Bronchial epithelial cell (primary cell): ENCODE results near the gene DNAJC6. TPM values are rescaled to one million over a fixed set of nuclear protein-coding genes. Genes with fewer than 3 reads are reported as not detected.
"Not testable (repeated sequence)": the region's sequence is repeated elsewhere in the genome, so short reads cannot be mapped to it uniquely, and the experiment has no call there.

Experiments
- DNase-seq: peaks from one replicate; pipeline ENCODE4 v3.0.0-alpha.2; 2010; ENCODE audit warnings: low read depth
- FAIRE-seq: peaks from 2 replicates; lab custom pipeline; 2011; peaks lifted over from hg19 to GRCh38; lab: Jason Lieb, UNC
- H3K27me3 ChIP-seq: 2 replicates; pipeline ENCODE4 v1.5.1; 2011; ENCODE audit warnings: low read length; ENCODE audit not compliant: control insufficient read depth, insufficient read depth
- H3K36me3 ChIP-seq: 2 replicates; pipeline ENCODE4 v1.5.1; 2011; ENCODE audit warnings: low read length; ENCODE audit not compliant: control insufficient read depth, insufficient read depth
- H3K4me3 ChIP-seq: 2 replicates; pipeline ENCODE4 v1.5.1; 2011; ENCODE audit warnings: mild to moderate bottlenecking, low read depth, low read length, control low read depth
- total RNA-seq: library from RNA; depleted of rRNA; stranded (reverse); fragments of >200 nt; gene quantifications from 2 replicates; pipeline ENCODE4 v1.2.1, GENCODE V29; 2014
- TF ChIP-seq, protein P1 (sequence below): IDR thresholded peaks from 2 replicates; pipeline ENCODE4 v1.5.1; 2011; ENCODE audit warnings: mild to moderate bottlenecking, moderate library complexity, low read length, control low read depth, inconsistent platforms; ENCODE audit not compliant: insufficient read depth, severe bottlenecking

The DNAJC6 gene
- total RNA-seq, 1 donor from 2014 or later: 2.1 TPM

DNA sequence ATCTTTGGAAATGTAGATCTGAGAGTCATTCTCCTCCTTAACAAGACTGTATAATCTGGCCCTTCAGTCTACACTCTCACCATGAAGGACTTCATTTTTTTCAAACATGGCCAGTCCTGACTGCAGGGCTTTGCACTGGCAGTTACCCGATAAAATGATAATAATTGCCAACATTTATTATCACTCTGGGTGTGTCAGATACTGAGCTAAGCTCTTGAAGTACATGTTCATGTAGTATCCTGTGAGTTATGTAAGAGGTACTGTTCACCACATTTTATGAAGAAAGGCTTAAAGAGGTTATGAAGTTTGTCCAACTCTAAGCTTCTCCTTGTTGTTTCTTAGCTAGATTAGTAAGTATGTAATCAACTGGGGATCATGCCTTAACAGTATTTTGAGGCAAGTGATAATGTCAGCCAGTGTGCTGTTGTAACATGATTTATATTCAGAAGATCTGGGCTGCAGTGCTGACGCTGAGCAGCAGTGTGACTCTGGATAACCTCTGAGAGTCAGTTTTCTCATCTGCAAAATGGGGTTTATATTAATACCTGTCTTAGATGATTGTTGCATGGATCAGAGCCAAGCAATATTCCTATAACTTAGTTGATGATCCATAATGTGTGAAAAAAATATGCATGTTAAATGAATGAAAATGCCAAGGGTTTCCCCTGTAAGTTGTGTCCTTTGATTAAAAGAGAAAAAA, 69.1 kb downstream of the DNAJC6 start:
- DNase-seq: no peak
- FAIRE-seq: no peak
- no peaks in the 10 kb centered on the region for H3K27me3 ChIP-seq
- H3K4me3 ChIP-seq: no peak overlapping the region
- TF ChIP-seq, protein P1, sequence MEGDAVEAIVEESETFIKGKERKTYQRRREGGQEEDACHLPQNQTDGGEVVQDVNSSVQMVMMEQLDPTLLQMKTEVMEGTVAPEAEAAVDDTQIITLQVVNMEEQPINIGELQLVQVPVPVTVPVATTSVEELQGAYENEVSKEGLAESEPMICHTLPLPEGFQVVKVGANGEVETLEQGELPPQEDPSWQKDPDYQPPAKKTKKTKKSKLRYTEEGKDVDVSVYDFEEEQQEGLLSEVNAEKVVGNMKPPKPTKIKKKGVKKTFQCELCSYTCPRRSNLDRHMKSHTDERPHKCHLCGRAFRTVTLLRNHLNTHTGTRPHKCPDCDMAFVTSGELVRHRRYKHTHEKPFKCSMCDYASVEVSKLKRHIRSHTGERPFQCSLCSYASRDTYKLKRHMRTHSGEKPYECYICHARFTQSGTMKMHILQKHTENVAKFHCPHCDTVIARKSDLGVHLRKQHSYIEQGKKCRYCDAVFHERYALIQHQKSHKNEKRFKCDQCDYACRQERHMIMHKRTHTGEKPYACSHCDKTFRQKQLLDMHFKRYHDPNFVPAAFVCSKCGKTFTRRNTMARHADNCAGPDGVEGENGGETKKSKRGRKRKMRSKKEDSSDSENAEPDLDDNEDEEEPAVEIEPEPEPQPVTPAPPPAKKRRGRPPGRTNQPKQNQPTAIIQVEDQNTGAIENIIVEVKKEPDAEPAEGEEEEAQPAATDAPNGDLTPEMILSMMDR: no peak
- H3K36me3 ChIP-seq: no peaks in the 10 kb centered on the region

DNA sequence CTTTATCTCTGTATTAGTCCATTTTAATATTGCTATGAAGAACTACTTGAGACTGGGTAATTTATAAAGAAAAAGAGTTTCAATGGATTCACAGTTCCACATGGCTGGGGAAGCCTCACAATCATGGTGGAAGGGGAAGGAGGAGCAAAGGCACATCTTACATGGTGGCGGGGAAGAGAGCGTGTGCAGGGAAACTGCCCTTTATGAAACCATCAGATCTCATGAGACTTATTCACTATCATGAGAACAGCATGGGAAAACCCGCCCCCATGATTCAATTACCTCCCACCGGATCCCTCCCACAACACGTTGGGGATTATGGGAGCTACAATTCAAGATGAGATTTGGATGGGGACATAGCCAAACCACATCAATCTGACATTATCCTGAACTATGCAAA, 75.1 kb downstream of the DNAJC6 start:
- not testable (repeated sequence) for H3K36me3 ChIP-seq, H3K27me3 ChIP-seq, DNase-seq, FAIRE-seq, H3K4me3 ChIP-seq

DNA sequence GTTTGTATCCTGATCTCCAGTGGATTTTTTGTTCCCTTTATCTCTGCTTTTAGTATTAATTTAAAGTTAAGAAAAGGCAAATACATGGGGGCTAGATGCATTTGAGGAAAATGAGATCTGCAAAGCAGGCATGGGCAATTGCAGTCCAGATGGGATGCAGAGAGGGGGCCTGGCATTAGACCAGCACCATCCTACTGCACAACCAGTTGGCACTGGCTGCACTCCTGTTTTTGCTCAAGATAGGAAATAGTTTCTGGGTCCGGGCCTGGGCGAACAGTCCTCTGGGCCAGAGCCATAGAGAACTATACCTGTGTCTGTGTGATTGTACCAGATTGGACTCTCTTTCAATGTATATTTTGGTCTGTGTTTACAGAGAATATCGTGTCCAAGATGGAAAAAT, 77.1 kb downstream of the DNAJC6 start:
- Histone ChIP-seq H3K4me3 (no peak overlapping the region), H3K36me3 (no peaks in the 10 kb centered on the region), H3K27me3 (no peaks in the 10 kb centered on the region)
- TF ChIP-seq, protein P1: no peak
- FAIRE-seq: no peak
- DNase-seq: no peak

DNA sequence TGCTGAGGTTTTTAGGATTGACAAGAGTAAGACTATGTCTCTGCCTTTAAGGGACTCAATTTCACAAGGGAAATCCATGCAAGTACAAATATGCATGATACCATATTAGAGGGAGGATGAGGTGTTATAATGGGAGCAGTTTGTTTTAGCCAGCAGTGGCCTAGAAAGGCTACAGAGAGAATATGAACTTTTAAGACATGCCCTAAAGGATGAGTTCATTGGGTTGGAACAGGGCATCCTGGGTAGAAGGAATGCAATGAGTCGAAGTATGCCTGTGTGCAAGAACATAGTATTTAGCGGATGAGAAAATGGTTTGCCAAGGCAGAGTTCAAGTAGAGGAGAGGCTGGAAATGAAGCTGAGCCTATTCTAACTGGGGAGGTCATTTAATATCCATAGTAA, 78.5 kb downstream of the DNAJC6 start:
- no peaks in the 10 kb centered on the region for H3K36me3 ChIP-seq
- no peaks in the 10 kb centered on the region for H3K27me3 ChIP-seq
- TF ChIP-seq, protein P1: no peak
- no peak overlapping the region for H3K4me3 ChIP-seq
- DNase-seq: peak; percentile 7
- FAIRE-seq: no peak

DNA sequence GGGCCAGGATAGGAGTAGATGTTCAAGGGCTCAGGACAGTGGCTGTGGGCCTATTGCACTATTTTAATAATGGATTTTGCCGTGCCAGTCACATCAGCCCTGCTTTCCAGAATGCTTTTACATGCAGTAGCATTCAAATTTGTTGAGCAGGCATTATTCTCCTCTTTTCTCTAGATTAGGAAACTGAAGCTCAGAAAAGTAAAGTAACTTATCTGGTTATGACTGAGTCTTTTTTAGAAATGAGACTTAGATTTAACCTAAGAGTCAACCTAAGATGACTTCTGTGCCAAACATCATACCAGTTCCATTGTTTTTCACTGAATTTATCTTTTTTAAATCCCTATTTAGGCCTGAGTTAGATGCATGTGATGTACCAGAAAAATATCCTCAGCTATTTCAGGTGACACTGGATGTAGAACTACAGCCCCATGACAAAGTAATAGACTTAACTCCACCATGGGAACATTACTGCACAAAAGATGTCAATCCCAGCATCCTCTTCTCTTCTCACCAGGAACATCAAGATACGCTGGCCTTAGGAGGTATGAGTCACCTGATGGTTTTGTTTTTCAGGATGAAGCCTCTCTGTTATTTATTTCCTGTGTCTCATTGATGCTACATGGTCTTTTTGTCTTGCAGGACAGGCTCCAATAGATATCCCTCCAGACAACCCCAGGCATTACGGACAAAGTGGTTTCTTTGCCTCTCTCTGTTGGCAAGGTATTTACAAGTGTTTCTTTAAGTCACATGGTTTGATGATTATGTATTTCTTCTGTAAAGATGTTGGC, 79.8 kb downstream of the DNAJC6 start:
- no peak for FAIRE-seq
- Histone ChIP-seq H3K36me3 (no peaks in the 10 kb centered on the region), H3K4me3 (no peak overlapping the region), H3K27me3 (no peaks in the 10 kb centered on the region)
- peak; percentile 38 for DNase-seq
- TF ChIP-seq, protein P1: no peak

GRCh38 chr1:65392497-65392896, 83.2 kb downstream of the DNAJC6 start:
- DNase-seq (no peak), FAIRE-seq (no peak)
- TF ChIP-seq, protein P1: no peak
- Histone ChIP-seq H3K36me3 (no peaks in the 10 kb centered on the region), H3K4me3 (no peak overlapping the region), H3K27me3 (no peaks in the 10 kb centered on the region)
